HepG2 (cell line): ENCODE results near the gene GRPEL2.
A peak's percentile ranks its signal among the peaks of the same experiment; 100 is the strongest.

Source experiments
- FOXA3 ChIP-seq: IDR thresholded peaks from 2 replicates; pipeline ENCODE4 v1.6.1; 2016; ENCODE audit warnings: missing genetic modification reagents, missing compliant biosample characterization
- GABPA ChIP-seq, 2 experiments: IDR thresholded peaks; 2 replicates each; pipeline ENCODE4 v1.6.1; 2011 to 2016; ENCODE audit warnings: low read depth in 2 of 2, low read length in 1 of 2, missing biosample characterization in 1 of 2, missing genetic modification characterization in 1 of 2
- ISL2 ChIP-seq: sonication (generic); formaldehyde crosslinking; IDR thresholded peaks from 2 replicates; pipeline ENCODE4 v1.5.0; 2020; ENCODE audit warnings: missing genetic modification reagents
- KLF16 ChIP-seq, 2 experiments: sonication (generic) in 1 of 2; formaldehyde crosslinking in 1 of 2; IDR thresholded peaks; 2 replicates each; pipeline versions ENCODE4 v1.6.1 to v1.8.0; 2016 to 2023; ENCODE audit warnings: missing genetic modification reagents in 2 of 2, missing compliant biosample characterization in 1 of 2
- ZBED4 ChIP-seq: sonication (generic); formaldehyde crosslinking; IDR thresholded peaks from 2 replicates; pipeline ENCODE4 v1.4.0; 2020; ENCODE audit warnings: missing genetic modification reagents, borderline replicate concordance
- ZNF232 ChIP-seq: sonication (generic); formaldehyde crosslinking; IDR thresholded peaks from 2 replicates; pipeline ENCODE4 v1.4.0; 2020; ENCODE audit warnings: missing genetic modification reagents, borderline replicate concordance
- ZNF350 ChIP-seq: sonication (generic); formaldehyde crosslinking; IDR thresholded peaks from 2 replicates; pipeline ENCODE4 v1.4.0; 2020; ENCODE audit warnings: mild to moderate bottlenecking, low read depth, missing genetic modification reagents, borderline replicate concordance
- TF ChIP-seq, protein P1 (sequence below): sonication (generic); formaldehyde crosslinking; IDR thresholded peaks from 2 replicates; pipeline ENCODE4 v1.8.1; 2023; ENCODE audit warnings: mild to moderate bottlenecking, missing genetic modification reagents
- TF ChIP-seq, protein P2 (sequence below): sonication (generic); formaldehyde crosslinking; IDR thresholded peaks from 2 replicates; pipeline ENCODE4 v1.5.0; 2020; ENCODE audit warnings: mild to moderate bottlenecking, missing genetic modification reagents, moderate library complexity

DNA sequence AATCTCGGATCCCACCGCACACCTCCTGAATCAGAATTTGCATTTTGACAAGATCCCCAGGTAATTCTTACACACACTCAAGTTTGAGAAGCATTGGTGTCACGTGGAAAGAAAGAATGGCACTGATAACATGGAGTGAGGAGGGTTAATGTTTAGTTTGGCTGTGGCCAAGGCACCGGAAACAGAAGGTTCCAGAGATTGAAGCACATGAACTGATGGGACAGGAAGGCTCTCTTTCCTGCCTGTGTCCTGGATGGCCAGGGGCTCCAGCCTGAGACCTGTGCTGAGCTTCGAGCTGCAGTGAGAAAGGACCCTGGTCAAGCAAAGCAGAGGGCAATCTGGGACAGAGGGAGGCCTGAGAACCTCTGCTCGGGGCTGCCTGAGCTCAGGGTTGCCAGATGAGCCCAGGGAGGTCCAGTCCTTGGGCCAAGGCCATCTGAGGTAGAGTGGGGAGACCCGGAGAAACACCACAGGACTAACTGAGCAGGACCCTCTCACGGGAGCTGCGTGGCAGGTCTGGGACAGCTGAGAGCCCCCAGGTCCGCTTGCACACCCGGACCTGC lies 46.4 kb upstream of the GRPEL2 start:
- no peak for TF ChIP-seq ZBED4 (CRISPR knock-in tag)
- TF ChIP-seq GABPA (IDR thresholded peaks at IDR 0.05; ENCODE audit: low read depth, low read length): no peak
- peak; percentile 30; the same call in 1 of the 2 replicates for TF ChIP-seq GABPA (CRISPR knock-in tag; IDR thresholded peaks at IDR 0.05; ENCODE audit: low read depth)
- TF ChIP-seq, protein P1, sequence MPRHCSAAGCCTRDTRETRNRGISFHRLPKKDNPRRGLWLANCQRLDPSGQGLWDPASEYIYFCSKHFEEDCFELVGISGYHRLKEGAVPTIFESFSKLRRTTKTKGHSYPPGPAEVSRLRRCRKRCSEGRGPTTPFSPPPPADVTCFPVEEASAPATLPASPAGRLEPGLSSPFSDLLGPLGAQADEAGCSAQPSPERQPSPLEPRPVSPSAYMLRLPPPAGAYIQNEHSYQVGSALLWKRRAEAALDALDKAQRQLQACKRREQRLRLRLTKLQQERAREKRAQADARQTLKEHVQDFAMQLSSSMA (CRISPR knock-in tag): no peak
- TF ChIP-seq ZNF350 (CRISPR knock-in tag): no peak
- TF ChIP-seq, protein P2, sequence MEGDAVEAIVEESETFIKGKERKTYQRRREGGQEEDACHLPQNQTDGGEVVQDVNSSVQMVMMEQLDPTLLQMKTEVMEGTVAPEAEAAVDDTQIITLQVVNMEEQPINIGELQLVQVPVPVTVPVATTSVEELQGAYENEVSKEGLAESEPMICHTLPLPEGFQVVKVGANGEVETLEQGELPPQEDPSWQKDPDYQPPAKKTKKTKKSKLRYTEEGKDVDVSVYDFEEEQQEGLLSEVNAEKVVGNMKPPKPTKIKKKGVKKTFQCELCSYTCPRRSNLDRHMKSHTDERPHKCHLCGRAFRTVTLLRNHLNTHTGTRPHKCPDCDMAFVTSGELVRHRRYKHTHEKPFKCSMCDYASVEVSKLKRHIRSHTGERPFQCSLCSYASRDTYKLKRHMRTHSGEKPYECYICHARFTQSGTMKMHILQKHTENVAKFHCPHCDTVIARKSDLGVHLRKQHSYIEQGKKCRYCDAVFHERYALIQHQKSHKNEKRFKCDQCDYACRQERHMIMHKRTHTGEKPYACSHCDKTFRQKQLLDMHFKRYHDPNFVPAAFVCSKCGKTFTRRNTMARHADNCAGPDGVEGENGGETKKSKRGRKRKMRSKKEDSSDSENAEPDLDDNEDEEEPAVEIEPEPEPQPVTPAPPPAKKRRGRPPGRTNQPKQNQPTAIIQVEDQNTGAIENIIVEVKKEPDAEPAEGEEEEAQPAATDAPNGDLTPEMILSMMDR: no peak
- no peak for TF ChIP-seq FOXA3 (CRISPR knock-in tag)
- TF ChIP-seq KLF16 (CRISPR knock-in tag; IDR thresholded peaks at IDR 0.05): no peak
- no peak for TF ChIP-seq ZNF232 (CRISPR knock-in tag)
- no peak for TF ChIP-seq ISL2 (CRISPR knock-in tag)
